Fibroblast of skin of left biceps (primary cell): ENCODE measurements around the gene MTA2.
A peak's percentile ranks its signal among the peaks of the same experiment; 100 is the strongest.
"Not testable (repeated sequence)": the region's sequence is repeated elsewhere in the genome, so short reads cannot be mapped to it uniquely, and the experiment has no call there.

ENCODE experiments used
- DNase-seq, 2 experiments: peaks; one replicate each; pipeline ENCODE4 v3.0.0-alpha.2; 2013; ENCODE audit warnings: low read depth in 2 of 2

The MTA2 gene

GRCh38 chr11:62592146-62592815 is 9.4 kb downstream of the MTA2 start:
- no peak for DNase-seq

GRCh38 chr11:62591448-62592145 is 10.1 kb downstream of the MTA2 start, which contains the start of gene TUT1:
TUT1 (minus strand) TSS chr11:62591523; CDS start chr11:62591485, 38 bp downstream.
- peak; percentile 95 to 96 for DNase-seq

GRCh38 chr11:62588966-62589637 is 12.6 kb downstream of the MTA2 start:
- DNase-seq: no peak

- not testable (repeated sequence) for DNase-seq
Observed at GRCh38 chr11:62585356-62585755, 16.3 kb downstream of the MTA2 start.

GRCh38 chr11:62581735-62582134 is 19.9 kb downstream of the MTA2 start:
- not testable (repeated sequence) for DNase-seq

GRCh38 chr11:62580959-62581715 is 20.5 kb downstream of the MTA2 start:
- DNase-seq: no peak

GRCh38 chr11:62579252-62579651 is 22.4 kb downstream of the MTA2 start:
- no peak for DNase-seq

- no peak for DNase-seq
Observed at GRCh38 chr11:62578541-62578940, 23.1 kb downstream of the MTA2 start.

- DNase-seq: no peak
Observed at GRCh38 chr11:62577046-62577714, 24.5 kb downstream of the MTA2 start.

GRCh38 chr11:62575837-62576236 is 25.8 kb downstream of the MTA2 start:
- DNase-seq: no peak

- DNase-seq: no peak
Observed at GRCh38 chr11:62575156-62575555, 26.5 kb downstream of the MTA2 start.

- DNase-seq: no peak
Observed at GRCh38 chr11:62574363-62575071, 27.1 kb downstream of the MTA2 start.

GRCh38 chr11:62573592-62574362 is 27.9 kb downstream of the MTA2 start, which contains the start of gene EEF1G:
EEF1G (minus strand) TSS chr11:62573891; CDS start chr11:62573842, 49 bp downstream.
- peak; percentile 99 to 100 for DNase-seq

- DNase-seq: no peak
Observed at GRCh38 chr11:62573006-62573591, 28.6 kb downstream of the MTA2 start.

- no peak for DNase-seq
Observed at GRCh38 chr11:62572431-62572830, 29.2 kb downstream of the MTA2 start.

- not testable (repeated sequence) for DNase-seq
Observed at GRCh38 chr11:62571493-62571892, 30.2 kb downstream of the MTA2 start.

GRCh38 chr11:62570903-62571302 is 30.8 kb downstream of the MTA2 start:
- DNase-seq: not testable (repeated sequence)

GRCh38 chr11:62569611-62570010 is 32.1 kb downstream of the MTA2 start:
- no peak for DNase-seq

- no peak for DNase-seq
Observed at GRCh38 chr11:62567018-62567633, 34.5 kb downstream of the MTA2 start.
